Measurements from ENCODE around the gene MAGEA1.

GRCh38 chrX:153158319-153158718 is 20.8 kb upstream of the MAGEA1 start:
- TF ChIP-seq ZNF274 (IDR thresholded peaks at IDR 0.05; ENCODE audit: low read depth, low read length) = no peak
- no peak for TF ChIP-seq JUND (IDR thresholded peaks at IDR 0.05)
- TF ChIP-seq SP1 (IDR thresholded peaks at IDR 0.05; ENCODE audit: low read depth) = no peak
- TF ChIP-seq POLR2AphosphoS5 (IDR thresholded peaks at IDR 0.05; ENCODE audit: low read depth, low read length) = no peak
- TF ChIP-seq RAD21 (IDR thresholded peaks at IDR 0.05; ENCODE audit: low read depth) = no peak
- TF ChIP-seq MAX (IDR thresholded peaks at IDR 0.05) = no peak
- TF ChIP-seq YY1 (IDR thresholded peaks at IDR 0.05; ENCODE audit: extremely low read depth, insufficient replicate concordance, low read depth, low read length) = no peak
- TF ChIP-seq FOSL1 (IDR thresholded peaks at IDR 0.05; ENCODE audit: low read depth) = no peak
